GM12872 (cell line): ENCODE data around the gene DNAJB13.

Source experiments
- TF ChIP-seq, protein P1 (sequence below): IDR thresholded peaks from 3 replicates; pipeline ENCODE4 v1.5.1; 2011; ENCODE audit warnings: low read depth, mild to moderate bottlenecking, low read length, moderate library complexity; ENCODE audit not compliant: insufficient read depth

The DNAJB13 gene

GRCh38 chr11:73972620-73973449, 22.0 kb downstream of the DNAJB13 start:
- TF ChIP-seq, protein P1, sequence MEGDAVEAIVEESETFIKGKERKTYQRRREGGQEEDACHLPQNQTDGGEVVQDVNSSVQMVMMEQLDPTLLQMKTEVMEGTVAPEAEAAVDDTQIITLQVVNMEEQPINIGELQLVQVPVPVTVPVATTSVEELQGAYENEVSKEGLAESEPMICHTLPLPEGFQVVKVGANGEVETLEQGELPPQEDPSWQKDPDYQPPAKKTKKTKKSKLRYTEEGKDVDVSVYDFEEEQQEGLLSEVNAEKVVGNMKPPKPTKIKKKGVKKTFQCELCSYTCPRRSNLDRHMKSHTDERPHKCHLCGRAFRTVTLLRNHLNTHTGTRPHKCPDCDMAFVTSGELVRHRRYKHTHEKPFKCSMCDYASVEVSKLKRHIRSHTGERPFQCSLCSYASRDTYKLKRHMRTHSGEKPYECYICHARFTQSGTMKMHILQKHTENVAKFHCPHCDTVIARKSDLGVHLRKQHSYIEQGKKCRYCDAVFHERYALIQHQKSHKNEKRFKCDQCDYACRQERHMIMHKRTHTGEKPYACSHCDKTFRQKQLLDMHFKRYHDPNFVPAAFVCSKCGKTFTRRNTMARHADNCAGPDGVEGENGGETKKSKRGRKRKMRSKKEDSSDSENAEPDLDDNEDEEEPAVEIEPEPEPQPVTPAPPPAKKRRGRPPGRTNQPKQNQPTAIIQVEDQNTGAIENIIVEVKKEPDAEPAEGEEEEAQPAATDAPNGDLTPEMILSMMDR: no peak

- TF ChIP-seq, protein P1: no peak
Measured at GRCh38 chr11:73974604-73975478, 24.0 kb downstream of the DNAJB13 start.

GRCh38 chr11:73975479-73975757, 24.6 kb downstream of the DNAJB13 start:
- TF ChIP-seq, protein P1: no peak

DNA sequence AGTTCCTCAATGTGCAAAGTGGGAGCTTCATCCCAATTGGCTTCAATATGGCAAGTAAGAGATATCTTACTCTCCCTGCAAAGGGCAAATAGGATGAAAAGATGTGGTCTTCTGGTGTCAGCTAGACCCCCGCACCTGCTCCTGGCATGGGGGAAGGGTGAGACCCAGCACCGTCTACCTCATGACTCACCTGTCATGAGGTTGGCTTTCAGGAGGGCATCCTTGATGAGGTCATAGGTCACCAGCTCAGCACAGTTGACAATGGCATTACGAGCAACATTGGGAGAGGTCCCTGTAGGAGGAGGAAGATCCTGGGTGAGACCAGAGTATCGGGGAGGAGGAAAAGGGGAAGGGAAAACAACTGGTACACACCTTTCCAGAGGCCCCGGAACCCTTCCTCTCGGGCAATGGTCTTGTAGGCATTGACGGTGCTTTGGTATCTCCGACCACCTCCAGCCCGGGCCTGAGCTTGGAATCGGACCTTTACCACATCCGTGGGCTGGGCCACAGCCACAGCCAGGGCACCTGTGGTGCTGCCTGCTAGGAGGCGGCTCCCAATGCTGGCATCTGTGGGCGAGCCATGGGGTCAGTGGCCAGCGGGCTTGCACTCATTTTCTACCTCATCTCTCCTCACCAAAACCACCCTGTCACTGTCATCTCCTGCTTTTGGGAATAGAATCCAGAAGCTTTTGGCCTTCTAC, 25.8 kb downstream of the DNAJB13 start:
- TF ChIP-seq, protein P1: no peak

DNA sequence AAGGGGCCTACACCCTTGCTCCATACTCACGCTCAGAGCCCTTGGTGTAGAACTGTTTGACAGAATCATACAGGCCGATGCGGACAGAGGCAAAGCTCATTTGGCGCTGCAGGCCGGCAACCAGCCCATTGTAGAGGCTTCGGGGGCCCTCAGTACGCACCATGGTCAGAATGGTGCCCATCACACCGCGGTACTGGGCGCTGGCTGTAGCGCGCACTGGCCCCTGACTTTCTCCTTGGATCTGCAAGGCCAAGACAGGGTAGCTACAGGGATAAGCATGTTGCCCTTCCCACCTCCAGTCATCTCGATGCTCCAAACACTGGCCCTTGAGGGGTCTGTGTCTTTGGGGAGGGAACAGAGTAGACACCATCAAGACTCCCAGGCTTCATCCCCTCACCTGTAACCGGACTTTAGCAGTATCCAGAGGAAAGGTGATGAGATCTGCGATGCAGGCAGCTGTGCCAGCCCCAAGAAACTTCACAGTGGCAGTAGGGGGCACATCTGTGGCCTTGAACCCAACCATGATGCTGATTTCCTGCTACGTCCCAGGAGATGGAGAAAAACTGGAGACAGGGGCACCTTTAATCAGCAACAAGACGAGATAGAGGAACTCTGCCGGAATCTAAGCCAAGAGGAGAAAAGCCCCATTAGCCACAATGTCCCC, 27.2 kb downstream of the DNAJB13 start:
- TF ChIP-seq, protein P1: no peak

GRCh38 chr11:73978576-73979086, 27.8 kb downstream of the DNAJB13 start:
- TF ChIP-seq, protein P1: no peak
